SU-DHL-6 (cell line): Measurements from ENCODE around the gene NPEPL1.
"Not testable (repeated sequence)": the region's sequence is repeated elsewhere in the genome, so short reads cannot be mapped to it uniquely, and the experiment has no call there.

Experiments
- H2AFZ ChIP-seq: fragments of 200-600 bp; sonication (generic); 2 replicates; pipeline ENCODE4 v1.6.1; 2014; ENCODE audit warnings: low read depth, mild to moderate bottlenecking, moderate library complexity, mixed read lengths, antibody characterized with exemption, low read length; ENCODE audit not compliant: severe bottlenecking
- H3F3A ChIP-seq: fragments of 200-600 bp; shearing (Covaris generic); 2 replicates; pipeline ENCODE4 v1.6.0; 2016; ENCODE audit warnings: antibody characterized with exemption, mild to moderate bottlenecking; ENCODE audit not compliant: insufficient read depth
- H3K27ac ChIP-seq: fragments of 200-600 bp; sonication (generic); 2 replicates; pipeline ENCODE4 v1.5.1; 2016; ENCODE audit warnings: low read depth, mild to moderate bottlenecking, low read length, moderate library complexity, mixed read lengths
- H3K27me3 ChIP-seq: fragments of 200-600 bp; sonication (generic), shearing (Covaris generic); 2 replicates; pipeline ENCODE4 v1.6.0; 2014; ENCODE audit warnings: mild to moderate bottlenecking, low read length
- H3K36me3 ChIP-seq: fragments of 200-600 bp; sonication (generic); 2 replicates; pipeline ENCODE4 v1.6.1; 2014; ENCODE audit warnings: mild to moderate bottlenecking, low read length, mixed read lengths
- H3K4me2 ChIP-seq: fragments of 300-600, 200-600 bp; shearing (Covaris generic), sonication (generic); 2 replicates; pipeline ENCODE4 v1.6.0; 2014; ENCODE audit warnings: low read length, low read depth, mild to moderate bottlenecking; ENCODE audit not compliant: poor library complexity, severe bottlenecking
- H3K4me3 ChIP-seq: fragments of 200-600 bp; sonication (generic); 2 replicates; pipeline ENCODE4 v1.5.1; 2014; ENCODE audit warnings: antibody characterized with exemption, low read length, mild to moderate bottlenecking, mixed read lengths; ENCODE audit not compliant: insufficient read depth, poor library complexity, severe bottlenecking
- H3K79me2 ChIP-seq: fragments of 200-600 bp; sonication (generic); 2 replicates; pipeline ENCODE4 v1.6.1; 2014; ENCODE audit warnings: mild to moderate bottlenecking, low read length, moderate library complexity; ENCODE audit not compliant: insufficient read depth
- H3K9ac ChIP-seq: fragments of 200-600 bp; sonication (generic); 2 replicates; pipeline ENCODE4 v1.7.0; 2014; ENCODE audit warnings: mild to moderate bottlenecking, low read length
- H3K9me2 ChIP-seq: fragments of 200-600 bp; sonication (generic); replicated peaks from 2 replicates; pipeline ENCODE4 v1.6.1; 2014; ENCODE audit warnings: low read length; ENCODE audit not compliant: insufficient read depth
- H3K9me3 ChIP-seq: fragments of 200-600 bp; sonication (generic); 2 replicates; pipeline ENCODE4 v1.6.1; 2014; ENCODE audit warnings: low read length, mixed read lengths; ENCODE audit not compliant: insufficient read depth
- H4K20me1 ChIP-seq: fragments of 200-600 bp; sonication (generic); 2 replicates; pipeline ENCODE4 v1.6.1; 2014; ENCODE audit warnings: low read depth, mild to moderate bottlenecking, antibody characterized with exemption, low read length, moderate library complexity, mixed read lengths
- CTCF ChIP-seq: fragments of 200-600 bp; sonication (generic); IDR thresholded peaks from one replicate; pipeline ENCODE4 v1.5.1; 2017; ENCODE audit warnings: antibody characterized with exemption, mild to moderate bottlenecking, low read length, moderate library complexity; ENCODE audit not compliant: insufficient read depth, poor library complexity, severe bottlenecking
- EZH2phosphoT487 ChIP-seq: fragments of 200-600 bp; sonication (generic), shearing (Covaris generic); conservative IDR thresholded peaks from 2 replicates; pipeline ENCODE4 v1.6.1; 2018; ENCODE audit warnings: mild to moderate bottlenecking, antibody characterized with exemption, low read length, moderate library complexity, mixed read lengths

NPEPL1 gene

GRCh38 chr20:58692579-58693225 is at the start of gene NPEPL1:
NPEPL1 (plus strand) TSS chr20:58692800; CDS start chr20:58692901, 101 bp downstream.
- H3K79me2 ChIP-seq = no peaks in the 10 kb centered on the region
- H4K20me1 ChIP-seq = no peaks in the 10 kb centered on the region
- TF ChIP-seq CTCF (no peak), EZH2phosphoT487 (no peak)
- H3K27ac ChIP-seq = no peak within 1 kb of the TSS
- H3K9ac ChIP-seq = peak within 1 kb of the TSS; percentile 8; the same call in 1 of the 2 replicates
- no peak within 1 kb of the TSS for H3K4me3 ChIP-seq
- H3F3A ChIP-seq = peaks cover 12% of the 10 kb centered on the region; the same call in 1 of the 2 replicates
- no peaks in the 10 kb centered on the region for H3K36me3 ChIP-seq
- H3K9me2 ChIP-seq = no peaks in the 10 kb centered on the region
- H3K9me3 ChIP-seq = no peaks in the 10 kb centered on the region
- no peaks in the 10 kb centered on the region for H3K27me3 ChIP-seq
- H3K4me2 ChIP-seq = peak within 1 kb of the TSS; percentile 29
- no peak within 1 kb of the TSS for H2AFZ ChIP-seq

DNA sequence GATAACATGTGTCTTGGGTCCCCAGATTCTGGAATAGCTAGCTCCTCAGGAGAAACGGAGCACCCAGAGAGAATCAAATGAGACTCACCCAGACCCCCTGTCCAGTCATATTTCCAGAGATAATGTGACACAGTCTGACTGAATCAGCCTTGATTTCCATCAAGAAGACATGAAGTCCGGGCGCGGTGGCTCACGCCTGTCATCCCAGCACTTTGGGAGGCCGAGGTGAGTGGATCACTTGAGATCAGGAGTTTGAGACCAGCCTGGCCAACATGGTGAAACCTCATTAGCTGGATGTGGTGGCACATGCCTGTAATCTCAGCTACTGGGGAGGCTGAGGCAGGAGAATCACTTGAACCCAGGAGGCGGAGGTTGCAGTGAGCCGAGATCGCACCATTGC is 49.7 kb upstream of the NPEPL1 start:
- not testable (repeated sequence) for H3K9ac ChIP-seq, H3K36me3 ChIP-seq, H3K9me2 ChIP-seq, H2AFZ ChIP-seq, H3K9me3 ChIP-seq, H3K79me2 ChIP-seq, H3F3A ChIP-seq, H3K4me3 ChIP-seq, H3K4me2 ChIP-seq, H4K20me1 ChIP-seq, H3K27me3 ChIP-seq, H3K27ac ChIP-seq

GRCh38 chr20:58645412-58645968 is 47.1 kb upstream of the NPEPL1 start:
- H3K9me3 ChIP-seq = no peaks in the 10 kb centered on the region
- no peaks in the 10 kb centered on the region for H3K9me2 ChIP-seq
- H2AFZ ChIP-seq = no peak overlapping the region
- H3K79me2 ChIP-seq = no peaks in the 10 kb centered on the region
- H3K27me3 ChIP-seq = no peaks in the 10 kb centered on the region
- H3K9ac ChIP-seq = no peak overlapping the region
- TF ChIP-seq CTCF = no peak
- TF ChIP-seq EZH2phosphoT487 = no peak
- H3K4me2 ChIP-seq = no peak overlapping the region
- no peak overlapping the region for H3K27ac ChIP-seq
- no peak overlapping the region for H3K4me3 ChIP-seq
- H3K36me3 ChIP-seq = no peaks in the 10 kb centered on the region
- no peaks in the 10 kb centered on the region for H3F3A ChIP-seq
- no peaks in the 10 kb centered on the region for H4K20me1 ChIP-seq

DNA sequence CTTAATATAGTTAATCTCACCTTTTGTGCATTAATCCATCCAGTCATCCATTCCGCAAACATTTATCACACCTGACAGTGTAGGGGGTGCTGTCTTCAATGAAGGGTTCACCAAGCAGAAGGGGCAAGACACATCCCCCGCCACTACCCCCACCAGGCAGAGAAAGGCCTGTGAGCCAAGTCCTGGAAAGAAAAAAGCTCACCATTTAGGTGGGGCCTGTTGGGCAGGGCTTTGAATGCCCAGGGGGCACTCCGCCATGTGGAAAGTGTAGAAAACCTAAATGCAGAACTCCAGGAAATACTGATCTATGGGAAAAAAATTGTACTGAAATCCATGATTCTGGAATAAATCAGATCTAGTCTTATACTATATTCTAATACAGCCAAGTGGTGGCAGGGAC is 46.3 kb upstream of the NPEPL1 start:
- Histone ChIP-seq H3K27me3 (no peaks in the 10 kb centered on the region), H3K4me2 (no peak overlapping the region), H3K9ac (no peak overlapping the region), H2AFZ (no peak overlapping the region), H3F3A (no peaks in the 10 kb centered on the region), H4K20me1 (no peaks in the 10 kb centered on the region), H3K9me2 (no peaks in the 10 kb centered on the region), H3K36me3 (no peaks in the 10 kb centered on the region), H3K27ac (no peak overlapping the region), H3K79me2 (peaks cover 1% of the 10 kb centered on the region; the same call in 1 of the 2 replicates), H3K9me3 (no peaks in the 10 kb centered on the region), H3K4me3 (no peak overlapping the region)
- TF ChIP-seq EZH2phosphoT487 (no peak), CTCF (no peak)
